ENCODE data around the gene LRRC32. TPM values are rescaled to one million over a fixed set of nuclear protein-coding genes. Genes with fewer than 3 reads are reported as not detected.

LRRC32 gene
- polyA plus RNA-seq, 2 of the 4 experiments (the other 2 are of a cell fraction), result 0.25 to 0.62 TPM

DNA sequence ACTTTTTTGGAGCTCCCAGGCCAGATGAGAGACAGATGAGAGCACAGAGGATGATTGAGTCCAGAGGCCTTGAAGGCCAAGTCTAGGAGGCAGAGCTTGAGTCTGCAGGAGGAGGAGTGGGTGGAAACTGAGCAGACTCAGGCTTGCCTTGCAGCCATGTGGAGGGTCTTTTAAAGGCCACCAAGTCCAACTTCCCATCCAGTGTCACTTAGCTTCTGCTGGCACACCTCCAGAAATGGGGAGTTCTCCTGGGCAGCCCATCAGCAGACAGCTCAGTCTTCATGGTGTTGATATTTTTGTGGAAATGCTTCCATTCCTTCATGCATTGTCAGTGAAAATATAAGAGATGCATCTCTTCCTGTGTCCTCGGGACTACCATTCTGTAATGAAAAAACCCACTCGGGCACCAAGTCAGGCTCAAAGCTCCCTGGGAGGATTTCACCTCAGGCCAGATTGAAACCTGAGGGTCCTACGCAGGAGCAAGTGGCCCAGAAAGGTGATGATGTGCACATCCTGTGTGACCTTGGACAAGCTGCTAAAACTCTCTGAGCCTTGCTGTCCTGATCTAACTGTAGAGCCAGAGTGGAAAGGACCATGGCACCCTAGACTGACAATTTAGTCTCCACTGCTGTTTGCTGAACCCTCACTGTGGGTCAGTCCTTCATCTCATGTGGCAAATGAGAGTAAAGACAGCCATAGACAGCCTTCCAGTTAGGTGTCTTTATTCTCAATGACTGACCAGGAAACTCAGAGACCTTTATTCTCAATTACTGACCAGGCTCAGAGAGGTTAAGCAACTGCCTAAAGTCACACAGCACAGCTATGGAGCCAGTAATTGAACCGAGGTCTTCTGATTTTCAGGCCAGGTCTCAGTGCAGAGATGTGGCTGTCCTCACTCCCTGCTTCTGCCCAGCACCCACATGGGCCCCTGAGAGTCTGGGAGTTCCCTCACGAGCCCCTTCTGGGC, 2.9 kb upstream of the LRRC32 start:
- ChIA-PET CTCF (interaction anchor here (0.8 to 6.0 kb wide), 6 partner anchors 7 to 74 kb away, joined by 3 to 56 read pairs (median 6); no protein-coding TSS in a partner anchor), POLR2A (no interaction called here)
- H3K4me2 ChIP-seq, result no peak overlapping the region
- H3K4me1 ChIP-seq, result peaks cover 8% of the 10 kb centered on the region; the same call in 1 of the 3 replicates
- TF ChIP-seq, protein P1, sequence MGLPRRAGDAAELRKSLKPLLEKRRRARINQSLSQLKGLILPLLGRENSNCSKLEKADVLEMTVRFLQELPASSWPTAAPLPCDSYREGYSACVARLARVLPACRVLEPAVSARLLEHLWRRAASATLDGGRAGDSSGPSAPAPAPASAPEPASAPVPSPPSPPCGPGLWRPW (IDR thresholded peaks at IDR 0.05), result no peak
- TF ChIP-seq HEYL (CRISPR knock-in tag; IDR thresholded peaks at IDR 0.05) (no peak), ZFP36 (IDR thresholded peaks at IDR 0.05; ENCODE audit: borderline replicate concordance, partially characterized antibody) (peak; percentile 87)
- H3K27ac ChIP-seq, result no peak overlapping the region
- no peaks in the 10 kb centered on the region for H3K9me3 ChIP-seq
- DNase-seq (ENCODE audit: low read depth in 1 of 2, low spot score in 1 of 2) (no peak), FAIRE-seq (no peak), ATAC-seq (no peak)
- H3K4me3 ChIP-seq, result no peak overlapping the region
- WGBS (ENCODE audit: missing lambda C conversion rate), result 65% methylated on average over 5 of the region's 5 CpGs

DNA sequence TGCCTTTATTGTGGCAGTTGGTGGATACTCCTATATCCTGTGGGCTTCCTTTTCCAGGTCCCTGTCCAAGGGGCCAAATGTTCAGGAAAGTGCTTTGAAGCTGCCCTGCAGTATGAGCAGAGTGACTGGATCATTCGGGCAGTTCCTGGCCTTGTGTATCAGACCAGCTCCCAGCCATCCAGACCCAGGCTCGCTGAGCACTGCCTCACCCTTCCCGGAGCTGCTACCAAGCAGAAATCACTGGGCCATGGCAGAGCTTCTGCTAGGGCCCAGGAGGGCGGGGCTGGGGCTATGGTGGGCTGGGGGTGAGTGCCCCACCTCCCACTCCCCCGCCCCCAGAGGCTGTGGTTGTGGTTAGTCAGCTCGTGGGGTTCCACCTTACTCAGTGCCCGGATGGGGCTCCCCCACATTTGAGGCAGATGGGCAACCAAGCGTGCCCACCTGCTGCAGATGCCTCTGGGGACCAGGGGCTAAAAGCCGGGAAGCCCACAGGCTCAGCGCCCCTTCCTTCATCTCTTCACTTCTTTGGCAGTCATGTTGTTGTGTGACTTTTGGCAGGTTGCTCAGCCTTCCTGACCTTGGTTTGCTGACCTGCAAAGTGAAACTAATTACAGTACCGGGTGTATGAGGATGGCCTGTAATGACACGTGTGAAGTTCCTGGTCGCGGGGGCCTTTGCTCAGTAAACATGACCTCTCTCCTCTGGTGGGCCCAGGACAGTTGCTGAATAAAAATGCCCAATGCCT, 2.1 kb upstream of the LRRC32 start:
- Histone ChIP-seq H3K4me3 (no peak overlapping the region), H3K27ac (no peak overlapping the region), H3K9me3 (no peaks in the 10 kb centered on the region), H3K4me2 (no peak overlapping the region), H3K4me1 (peaks cover 8% of the 10 kb centered on the region; the same call in 1 of the 3 replicates)
- CTCF ChIA-PET, result interaction anchor here (1.5 to 6.0 kb wide), 4 partner anchors 8 to 74 kb away, joined by 5 to 56 read pairs (median 7); no protein-coding TSS in a partner anchor
- POLR2A ChIA-PET, result no interaction called here
- DNase-seq (ENCODE audit: low read depth in 1 of 2, low spot score in 1 of 2), result no peak
- no peak for FAIRE-seq
- WGBS (ENCODE audit: missing lambda C conversion rate), result 86% methylated on average over 9 of the region's 14 CpGs
- peak in 1 of 2 experiments; percentile 9; a peak in 1 of 6 replicates for ATAC-seq
- TF ChIP-seq, protein P2, sequence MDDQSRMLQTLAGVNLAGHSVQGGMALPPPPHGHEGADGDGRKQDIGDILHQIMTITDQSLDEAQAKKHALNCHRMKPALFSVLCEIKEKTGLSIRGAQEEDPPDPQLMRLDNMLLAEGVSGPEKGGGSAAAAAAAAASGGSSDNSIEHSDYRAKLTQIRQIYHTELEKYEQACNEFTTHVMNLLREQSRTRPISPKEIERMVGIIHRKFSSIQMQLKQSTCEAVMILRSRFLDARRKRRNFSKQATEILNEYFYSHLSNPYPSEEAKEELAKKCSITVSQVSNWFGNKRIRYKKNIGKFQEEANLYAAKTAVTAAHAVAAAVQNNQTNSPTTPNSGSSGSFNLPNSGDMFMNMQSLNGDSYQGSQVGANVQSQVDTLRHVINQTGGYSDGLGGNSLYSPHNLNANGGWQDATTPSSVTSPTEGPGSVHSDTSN (IDR thresholded peaks at IDR 0.05), result no peak
- TF ChIP-seq SREBF2 (IDR thresholded peaks at IDR 0.05), result no peak
- TF ChIP-seq MAZ (IDR thresholded peaks at IDR 0.05; ENCODE audit: borderline replicate concordance, low read depth, low read length), result no peak
- no peak for TF ChIP-seq HDAC2 (IDR thresholded peaks at IDR 0.05)
- no peak for TF ChIP-seq FOSB (CRISPR knock-in tag; IDR thresholded peaks at IDR 0.05)
- TF ChIP-seq CBX8 (IDR thresholded peaks at IDR 0.05), result no peak
- no peak for TF ChIP-seq KDM5A (IDR thresholded peaks at IDR 0.05)
- TF ChIP-seq ESRRA (IDR thresholded peaks at IDR 0.05; ENCODE audit: borderline replicate concordance, low read length), result no peak
- no peak for TF ChIP-seq GATA3 (IDR thresholded peaks at IDR 0.05; ENCODE audit: borderline replicate concordance)
- no peak for TF ChIP-seq HEYL (CRISPR knock-in tag; IDR thresholded peaks at IDR 0.05)
- no peak for TF ChIP-seq EHF (CRISPR knock-in tag; IDR thresholded peaks at IDR 0.05)
- no peak for TF ChIP-seq NFE2L2 (conservative IDR thresholded peaks at IDR 0.05; ENCODE audit: low read length)
- no peak for TF ChIP-seq BHLHE40 (IDR thresholded peaks at IDR 0.05; ENCODE audit: low read depth, low read length)
- no peak for TF ChIP-seq EP300 (IDR thresholded peaks at IDR 0.05)
- TF ChIP-seq TP53 (CRISPR knock-in tag; IDR thresholded peaks at IDR 0.05), result no peak
- TF ChIP-seq, protein P3, sequence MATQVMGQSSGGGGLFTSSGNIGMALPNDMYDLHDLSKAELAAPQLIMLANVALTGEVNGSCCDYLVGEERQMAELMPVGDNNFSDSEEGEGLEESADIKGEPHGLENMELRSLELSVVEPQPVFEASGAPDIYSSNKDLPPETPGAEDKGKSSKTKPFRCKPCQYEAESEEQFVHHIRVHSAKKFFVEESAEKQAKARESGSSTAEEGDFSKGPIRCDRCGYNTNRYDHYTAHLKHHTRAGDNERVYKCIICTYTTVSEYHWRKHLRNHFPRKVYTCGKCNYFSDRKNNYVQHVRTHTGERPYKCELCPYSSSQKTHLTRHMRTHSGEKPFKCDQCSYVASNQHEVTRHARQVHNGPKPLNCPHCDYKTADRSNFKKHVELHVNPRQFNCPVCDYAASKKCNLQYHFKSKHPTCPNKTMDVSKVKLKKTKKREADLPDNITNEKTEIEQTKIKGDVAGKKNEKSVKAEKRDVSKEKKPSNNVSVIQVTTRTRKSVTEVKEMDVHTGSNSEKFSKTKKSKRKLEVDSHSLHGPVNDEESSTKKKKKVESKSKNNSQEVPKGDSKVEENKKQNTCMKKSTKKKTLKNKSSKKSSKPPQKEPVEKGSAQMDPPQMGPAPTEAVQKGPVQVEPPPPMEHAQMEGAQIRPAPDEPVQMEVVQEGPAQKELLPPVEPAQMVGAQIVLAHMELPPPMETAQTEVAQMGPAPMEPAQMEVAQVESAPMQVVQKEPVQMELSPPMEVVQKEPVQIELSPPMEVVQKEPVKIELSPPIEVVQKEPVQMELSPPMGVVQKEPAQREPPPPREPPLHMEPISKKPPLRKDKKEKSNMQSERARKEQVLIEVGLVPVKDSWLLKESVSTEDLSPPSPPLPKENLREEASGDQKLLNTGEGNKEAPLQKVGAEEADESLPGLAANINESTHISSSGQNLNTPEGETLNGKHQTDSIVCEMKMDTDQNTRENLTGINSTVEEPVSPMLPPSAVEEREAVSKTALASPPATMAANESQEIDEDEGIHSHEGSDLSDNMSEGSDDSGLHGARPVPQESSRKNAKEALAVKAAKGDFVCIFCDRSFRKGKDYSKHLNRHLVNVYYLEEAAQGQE (IDR thresholded peaks at IDR 0.05), result no peak
- no peak for TF ChIP-seq RCOR1 (IDR thresholded peaks at IDR 0.05; ENCODE audit: low read depth, low read length)
- TF ChIP-seq, protein P4, sequence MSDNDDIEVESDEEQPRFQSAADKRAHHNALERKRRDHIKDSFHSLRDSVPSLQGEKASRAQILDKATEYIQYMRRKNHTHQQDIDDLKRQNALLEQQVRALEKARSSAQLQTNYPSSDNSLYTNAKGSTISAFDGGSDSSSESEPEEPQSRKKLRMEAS (IDR thresholded peaks at IDR 0.05), result no peak

Data from A549 (cell line).